ENCODE results near the gene CAMSAP2.

Gene CAMSAP2

DNA sequence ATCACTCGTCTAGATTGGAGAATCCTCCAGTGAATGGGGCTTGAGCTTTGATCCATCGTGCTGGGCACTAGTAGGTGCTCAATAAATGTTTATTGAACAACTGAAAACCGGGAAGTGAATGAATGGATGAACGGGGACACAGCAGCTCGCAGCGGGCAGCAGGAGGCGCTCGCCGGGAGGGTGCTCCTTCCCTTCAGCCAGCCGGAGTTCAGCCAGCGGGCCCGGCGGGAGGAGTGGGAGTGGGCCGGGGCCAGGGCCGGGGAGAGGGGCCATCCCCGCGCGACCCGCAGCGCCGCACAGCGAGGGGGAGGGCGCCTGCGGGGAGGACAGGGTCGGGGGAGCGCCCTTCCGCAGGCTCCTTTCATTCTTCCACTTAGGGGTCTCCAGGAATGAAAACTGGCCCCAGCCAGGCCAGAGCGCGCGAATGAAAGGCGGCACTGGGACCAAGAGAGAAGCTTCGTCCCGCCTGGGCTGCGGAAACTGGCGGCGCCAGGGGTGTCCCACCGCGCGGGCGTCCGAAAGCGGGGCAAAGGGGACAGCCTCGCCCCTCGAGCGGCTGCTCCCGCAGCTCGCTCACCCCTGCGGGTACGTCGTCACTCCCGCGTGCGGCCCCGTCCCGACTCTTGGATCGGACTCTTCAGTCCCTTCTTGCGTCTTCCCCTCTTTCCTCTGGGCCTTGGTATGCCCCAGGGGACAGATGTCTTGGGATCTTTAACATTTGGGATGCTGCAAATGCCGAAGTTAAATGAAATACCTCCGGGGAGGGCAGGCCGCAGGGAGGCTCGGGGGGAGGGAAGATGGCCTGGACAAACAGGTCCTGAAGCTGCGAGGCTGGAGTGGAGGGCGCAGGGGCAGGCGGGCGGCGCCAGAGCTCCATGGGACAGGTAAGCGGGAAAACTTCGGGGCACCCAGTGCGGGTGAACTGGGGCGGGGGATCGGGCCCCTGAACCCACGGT is 152.4 kb downstream of the CAMSAP2 start (continued):
- TF ChIP-seq, protein P1, sequence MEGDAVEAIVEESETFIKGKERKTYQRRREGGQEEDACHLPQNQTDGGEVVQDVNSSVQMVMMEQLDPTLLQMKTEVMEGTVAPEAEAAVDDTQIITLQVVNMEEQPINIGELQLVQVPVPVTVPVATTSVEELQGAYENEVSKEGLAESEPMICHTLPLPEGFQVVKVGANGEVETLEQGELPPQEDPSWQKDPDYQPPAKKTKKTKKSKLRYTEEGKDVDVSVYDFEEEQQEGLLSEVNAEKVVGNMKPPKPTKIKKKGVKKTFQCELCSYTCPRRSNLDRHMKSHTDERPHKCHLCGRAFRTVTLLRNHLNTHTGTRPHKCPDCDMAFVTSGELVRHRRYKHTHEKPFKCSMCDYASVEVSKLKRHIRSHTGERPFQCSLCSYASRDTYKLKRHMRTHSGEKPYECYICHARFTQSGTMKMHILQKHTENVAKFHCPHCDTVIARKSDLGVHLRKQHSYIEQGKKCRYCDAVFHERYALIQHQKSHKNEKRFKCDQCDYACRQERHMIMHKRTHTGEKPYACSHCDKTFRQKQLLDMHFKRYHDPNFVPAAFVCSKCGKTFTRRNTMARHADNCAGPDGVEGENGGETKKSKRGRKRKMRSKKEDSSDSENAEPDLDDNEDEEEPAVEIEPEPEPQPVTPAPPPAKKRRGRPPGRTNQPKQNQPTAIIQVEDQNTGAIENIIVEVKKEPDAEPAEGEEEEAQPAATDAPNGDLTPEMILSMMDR (tag by site-specific recombination; IDR thresholded peaks at IDR 0.05): peak; percentile 48; the same call in 1 of the 2 replicates
- TF ChIP-seq, protein P2, sequence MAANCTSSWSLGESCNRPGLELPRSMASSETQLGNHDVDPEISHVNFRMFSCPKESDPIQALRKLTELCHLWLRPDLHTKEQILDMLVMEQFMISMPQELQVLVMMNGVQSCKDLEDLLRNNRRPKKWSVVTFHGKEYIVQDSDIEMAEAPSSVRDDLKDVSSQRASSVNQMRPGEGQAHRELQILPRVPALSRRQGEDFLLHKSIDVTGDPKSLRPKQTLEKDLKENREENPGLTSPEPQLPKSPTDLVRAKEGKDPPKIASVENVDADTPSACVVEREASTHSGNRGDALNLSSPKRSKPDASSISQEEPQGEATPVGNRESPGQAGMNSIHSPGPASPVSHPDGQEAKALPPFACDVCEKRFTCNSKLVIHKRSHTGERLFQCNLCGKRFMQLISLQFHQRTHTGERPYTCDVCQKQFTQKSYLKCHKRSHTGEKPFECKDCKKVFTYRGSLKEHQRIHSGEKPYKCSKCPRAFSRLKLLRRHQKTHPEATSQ (tag by site-specific recombination; IDR thresholded peaks at IDR 0.05): no peak
- TF ChIP-seq KLF1 (tag by site-specific recombination; IDR thresholded peaks at IDR 0.05) (no peak), ZNF175 (tag by site-specific recombination; IDR thresholded peaks at IDR 0.05) (no peak), ZNF2 (tag by site-specific recombination; IDR thresholded peaks at IDR 0.05) (no peak), ZNF624 (tag by site-specific recombination; IDR thresholded peaks at IDR 0.05) (no peak), ZNF184 (tag by site-specific recombination; IDR thresholded peaks at IDR 0.05) (no peak), ZFP37 (tag by site-specific recombination; IDR thresholded peaks at IDR 0.05) (no peak), ZSCAN16 (tag by site-specific recombination; IDR thresholded peaks at IDR 0.05) (no peak), HOXA7 (CRISPR knock-in tag; IDR thresholded peaks at IDR 0.05; ENCODE audit: borderline replicate concordance) (no peak), ZNF654 (tag by site-specific recombination; IDR thresholded peaks at IDR 0.05; ENCODE audit: low read depth) (0 out of 2 replicates have a peak, but pooled peaks have one; percentile 18), ZXDB (tag by site-specific recombination; IDR thresholded peaks at IDR 0.05) (0 out of 2 replicates have a peak, but pooled peaks have one; percentile 25), GLIS2 (tag by site-specific recombination; IDR thresholded peaks at IDR 0.05) (peak; percentile 17; the same call in 1 of the 2 replicates), ZNF248 (tag by site-specific recombination; IDR thresholded peaks at IDR 0.05) (no peak), ZNF221 (tag by site-specific recombination; IDR thresholded peaks at IDR 0.05; ENCODE audit: borderline replicate concordance) (no peak), ZNF324 (tag by site-specific recombination; IDR thresholded peaks at IDR 0.05) (peak; percentile 84), ZNF529 (tag by site-specific recombination; IDR thresholded peaks at IDR 0.05; ENCODE audit: insufficient replicate concordance) (no peak), ZNF544 (tag by site-specific recombination; IDR thresholded peaks at IDR 0.05) (no peak), ZEB2 (tag by site-specific recombination; IDR thresholded peaks at IDR 0.05) (peak; percentile 53; the same call in 1 of the 2 replicates), ZIC2 (tag by site-specific recombination; IDR thresholded peaks at IDR 0.05) (peak; percentile 85), ZNF600 (tag by site-specific recombination; IDR thresholded peaks at IDR 0.05) (peak; percentile 32; the same call in 1 of the 2 replicates), ZNF701 (tag by site-specific recombination; IDR thresholded peaks at IDR 0.05) (no peak), OVOL3 (tag by site-specific recombination; IDR thresholded peaks at IDR 0.05) (no peak), ZNF558 (tag by site-specific recombination; IDR thresholded peaks at IDR 0.05) (no peak), HOXC10 (CRISPR knock-in tag; IDR thresholded peaks at IDR 0.05) (no peak), TCF7L2 (IDR thresholded peaks at IDR 0.05; ENCODE audit: borderline replicate concordance, low read depth, low read length) (peak; percentile 50), ZNF837 (tag by site-specific recombination; IDR thresholded peaks at IDR 0.05) (no peak)
- TF ChIP-seq, protein P3, sequence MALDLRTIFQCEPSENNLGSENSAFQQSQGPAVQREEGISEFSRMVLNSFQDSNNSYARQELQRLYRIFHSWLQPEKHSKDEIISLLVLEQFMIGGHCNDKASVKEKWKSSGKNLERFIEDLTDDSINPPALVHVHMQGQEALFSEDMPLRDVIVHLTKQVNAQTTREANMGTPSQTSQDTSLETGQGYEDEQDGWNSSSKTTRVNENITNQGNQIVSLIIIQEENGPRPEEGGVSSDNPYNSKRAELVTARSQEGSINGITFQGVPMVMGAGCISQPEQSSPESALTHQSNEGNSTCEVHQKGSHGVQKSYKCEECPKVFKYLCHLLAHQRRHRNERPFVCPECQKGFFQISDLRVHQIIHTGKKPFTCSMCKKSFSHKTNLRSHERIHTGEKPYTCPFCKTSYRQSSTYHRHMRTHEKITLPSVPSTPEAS (tag by site-specific recombination; IDR thresholded peaks at IDR 0.05): no peak
- TF ChIP-seq, protein P4, sequence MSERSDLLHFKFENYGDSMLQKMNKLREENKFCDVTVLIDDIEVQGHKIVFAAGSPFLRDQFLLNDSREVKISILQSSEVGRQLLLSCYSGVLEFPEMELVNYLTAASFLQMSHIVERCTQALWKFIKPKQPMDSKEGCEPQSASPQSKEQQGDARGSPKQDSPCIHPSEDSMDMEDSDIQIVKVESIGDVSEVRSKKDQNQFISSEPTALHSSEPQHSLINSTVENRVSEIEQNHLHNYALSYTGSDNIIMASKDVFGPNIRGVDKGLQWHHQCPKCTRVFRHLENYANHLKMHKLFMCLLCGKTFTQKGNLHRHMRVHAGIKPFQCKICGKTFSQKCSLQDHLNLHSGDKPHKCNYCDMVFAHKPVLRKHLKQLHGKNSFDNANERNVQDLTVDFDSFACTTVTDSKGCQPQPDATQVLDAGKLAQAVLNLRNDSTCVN (tag by site-specific recombination; optimal IDR thresholded peaks at IDR 0.05): peak; percentile 62
- TF ChIP-seq, protein P5, sequence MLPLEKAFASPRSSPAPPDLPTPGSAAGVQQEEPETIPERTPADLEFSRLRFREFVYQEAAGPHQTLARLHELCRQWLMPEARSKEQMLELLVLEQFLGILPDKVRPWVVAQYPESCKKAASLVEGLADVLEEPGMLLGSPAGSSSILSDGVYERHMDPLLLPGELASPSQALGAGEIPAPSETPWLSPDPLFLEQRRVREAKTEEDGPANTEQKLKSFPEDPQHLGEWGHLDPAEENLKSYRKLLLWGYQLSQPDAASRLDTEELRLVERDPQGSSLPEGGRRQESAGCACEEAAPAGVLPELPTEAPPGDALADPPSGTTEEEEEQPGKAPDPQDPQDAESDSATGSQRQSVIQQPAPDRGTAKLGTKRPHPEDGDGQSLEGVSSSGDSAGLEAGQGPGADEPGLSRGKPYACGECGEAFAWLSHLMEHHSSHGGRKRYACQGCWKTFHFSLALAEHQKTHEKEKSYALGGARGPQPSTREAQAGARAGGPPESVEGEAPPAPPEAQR (tag by site-specific recombination; IDR thresholded peaks at IDR 0.05): no peak
- TF ChIP-seq, protein P6, sequence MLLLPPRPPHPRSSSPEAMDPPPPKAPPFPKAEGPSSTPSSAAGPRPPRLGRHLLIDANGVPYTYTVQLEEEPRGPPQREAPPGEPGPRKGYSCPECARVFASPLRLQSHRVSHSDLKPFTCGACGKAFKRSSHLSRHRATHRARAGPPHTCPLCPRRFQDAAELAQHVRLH (tag by site-specific recombination; IDR thresholded peaks at IDR 0.05): peak; percentile 81
- TF ChIP-seq, protein P7, sequence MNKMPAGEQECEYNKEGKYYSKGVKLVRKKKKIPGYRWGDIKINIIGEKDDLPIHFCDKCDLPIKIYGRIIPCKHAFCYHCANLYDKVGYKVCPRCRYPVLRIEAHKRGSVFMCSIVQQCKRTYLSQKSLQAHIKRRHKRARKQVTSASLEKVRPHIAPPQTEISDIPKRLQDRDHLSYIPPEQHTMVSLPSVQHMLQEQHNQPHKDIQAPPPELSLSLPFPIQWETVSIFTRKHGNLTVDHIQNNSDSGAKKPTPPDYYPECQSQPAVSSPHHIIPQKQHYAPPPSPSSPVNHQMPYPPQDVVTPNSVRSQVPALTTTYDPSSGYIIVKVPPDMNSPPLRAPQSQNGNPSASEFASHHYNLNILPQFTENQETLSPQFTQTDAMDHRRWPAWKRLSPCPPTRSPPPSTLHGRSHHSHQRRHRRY (tag by site-specific recombination; IDR thresholded peaks at IDR 0.05): no peak
